ENCODE data around the gene WDR19.

DNA sequence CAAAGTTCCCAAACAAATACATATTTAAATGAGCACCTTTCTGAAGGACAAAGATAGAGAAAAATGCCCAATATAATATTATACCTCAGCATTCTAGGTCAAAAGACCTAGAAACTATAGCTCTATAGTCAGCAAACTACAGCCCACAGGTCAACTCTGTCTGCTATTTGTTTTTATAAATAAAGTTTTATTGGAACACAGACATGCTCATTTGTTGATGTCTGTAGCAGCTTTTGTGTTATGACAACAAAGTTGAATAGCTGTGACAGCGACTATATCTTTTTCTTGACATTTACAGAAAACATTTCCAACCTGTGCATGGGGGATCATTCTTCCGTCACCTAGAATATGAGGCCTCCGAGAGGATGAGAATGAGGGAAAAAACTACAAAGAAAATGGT lies 48.7 kb upstream of the WDR19 start:
- no peak for TF ChIP-seq POLR2AphosphoS5 (IDR thresholded peaks at IDR 0.05; ENCODE audit: borderline replicate concordance, low read depth, low read length)
- TF ChIP-seq EZH2 (IDR thresholded peaks at IDR 0.05) = no peak
- no peak for TF ChIP-seq FOXP2 (optimal IDR thresholded peaks at IDR 0.05; ENCODE audit: control extremely low read depth, extremely low read length, insufficient read depth)
